Skeletal muscle satellite cell (primary cell): ENCODE data around the gene CRBN.

Source experiments
- H3K27me3 ChIP-seq: 2 replicates; pipeline ENCODE4 v1.7.0; 2013; ENCODE audit warnings: low read length; ENCODE audit not compliant: control insufficient read depth, insufficient read depth
- H3K36me3 ChIP-seq: 2 replicates; pipeline ENCODE4 v1.7.0; 2013; ENCODE audit warnings: mild to moderate bottlenecking, control low read depth, low read length; ENCODE audit not compliant: insufficient read depth
- H3K4me1 ChIP-seq: 2 replicates; pipeline ENCODE4 v1.7.0; 2013; ENCODE audit warnings: low read length; ENCODE audit not compliant: control insufficient read depth, insufficient read depth
- H3K4me2 ChIP-seq: 2 replicates; pipeline ENCODE4 v1.7.0; 2013; ENCODE audit warnings: mild to moderate bottlenecking, low read length
- H3K4me3 ChIP-seq: 2 replicates; pipeline ENCODE4 v1.7.0; 2013; ENCODE audit warnings: low read length
- H3K9ac ChIP-seq: 2 replicates; pipeline ENCODE4 v1.7.0; 2013; ENCODE audit warnings: mild to moderate bottlenecking, low read depth, low read length, moderate library complexity
- H3K9me3 ChIP-seq: replicated peaks from 2 replicates; pipeline ENCODE4 v1.7.0; 2013; ENCODE audit warnings: mild to moderate bottlenecking, control low read depth, low read length

The CRBN gene

GRCh38 chr3:3194861-3195260 is 15.4 kb upstream of the CRBN start:
- Histone ChIP-seq H3K27me3 (peaks cover 20% of the 10 kb centered on the region), H3K36me3 (no peaks in the 10 kb centered on the region), H3K4me2 (no peak overlapping the region), H3K9me3 (no peaks in the 10 kb centered on the region), H3K4me3 (no peak overlapping the region), H3K4me1 (no peaks in the 10 kb centered on the region), H3K9ac (no peak overlapping the region)

DNA sequence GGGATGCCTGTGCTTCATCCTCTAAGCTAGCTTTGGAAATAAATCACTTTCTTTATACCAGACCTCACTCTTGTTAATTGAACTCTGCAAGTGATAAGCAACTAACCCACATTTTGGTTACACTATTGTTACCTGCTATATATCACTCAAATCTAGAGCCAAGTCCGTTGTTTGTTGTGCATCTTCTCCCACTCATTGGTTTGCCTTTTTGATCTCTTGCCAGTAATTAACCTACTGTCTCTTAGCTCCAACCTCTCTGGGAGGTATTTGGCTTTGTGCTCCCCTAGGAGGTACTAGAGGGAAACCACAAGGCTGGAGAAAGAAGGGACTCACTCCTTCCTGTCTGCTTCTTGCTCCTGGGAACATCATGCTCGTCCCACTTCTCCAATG is 12.8 kb upstream of the CRBN start:
- Histone ChIP-seq H3K9me3 (no peaks in the 10 kb centered on the region), H3K4me1 (no peaks in the 10 kb centered on the region), H3K9ac (no peak overlapping the region), H3K4me2 (no peak overlapping the region), H3K36me3 (no peaks in the 10 kb centered on the region), H3K4me3 (no peak overlapping the region), H3K27me3 (peaks cover 11% of the 10 kb centered on the region)

GRCh38 chr3:3191675-3192285 is 12.3 kb upstream of the CRBN start:
- H3K4me2 ChIP-seq, result no peak overlapping the region
- no peaks in the 10 kb centered on the region for H3K36me3 ChIP-seq
- H3K4me1 ChIP-seq, result no peaks in the 10 kb centered on the region
- H3K9me3 ChIP-seq, result no peaks in the 10 kb centered on the region
- no peak overlapping the region for H3K4me3 ChIP-seq
- peaks cover 11% of the 10 kb centered on the region for H3K27me3 ChIP-seq
- no peak overlapping the region for H3K9ac ChIP-seq

- Histone ChIP-seq H3K27me3 (peaks cover 6% of the 10 kb centered on the region), H3K4me2 (no peak overlapping the region), H3K36me3 (no peaks in the 10 kb centered on the region), H3K9me3 (no peaks in the 10 kb centered on the region), H3K4me3 (no peak overlapping the region), H3K4me1 (no peaks in the 10 kb centered on the region), H3K9ac (no peak overlapping the region)
Measured at GRCh38 chr3:3189961-3190360, 10.5 kb upstream of the CRBN start.

- no peaks in the 10 kb centered on the region for H3K36me3 ChIP-seq
- no peaks in the 10 kb centered on the region for H3K4me1 ChIP-seq
- H3K27me3 ChIP-seq, result peaks cover 6% of the 10 kb centered on the region
- no peak overlapping the region for H3K4me3 ChIP-seq
- H3K4me2 ChIP-seq, result no peak overlapping the region
- H3K9me3 ChIP-seq, result no peaks in the 10 kb centered on the region
- H3K9ac ChIP-seq, result no peak overlapping the region
Measured at GRCh38 chr3:3189102-3189727, 9.7 kb upstream of the CRBN start.

- peaks cover 6% of the 10 kb centered on the region for H3K4me1 ChIP-seq
- no peaks in the 10 kb centered on the region for H3K27me3 ChIP-seq
- no peaks in the 10 kb centered on the region for H3K9me3 ChIP-seq
- no peak overlapping the region for H3K4me2 ChIP-seq
- no peak overlapping the region for H3K9ac ChIP-seq
- no peak overlapping the region for H3K4me3 ChIP-seq
- no peaks in the 10 kb centered on the region for H3K36me3 ChIP-seq
Measured at GRCh38 chr3:3184876-3185275, 5.4 kb upstream of the CRBN start.

- no peaks in the 10 kb centered on the region for H3K27me3 ChIP-seq
- H3K9me3 ChIP-seq, result no peaks in the 10 kb centered on the region
- H3K36me3 ChIP-seq, result no peaks in the 10 kb centered on the region
- H3K4me1 ChIP-seq, result peaks cover 18% of the 10 kb centered on the region
- no peak overlapping the region for H3K4me2 ChIP-seq
- H3K4me3 ChIP-seq, result no peak overlapping the region
- H3K9ac ChIP-seq, result peak overlapping the region; percentile 12
Measured at GRCh38 chr3:3180456-3180855, 965 bp upstream of the CRBN start.

DNA sequence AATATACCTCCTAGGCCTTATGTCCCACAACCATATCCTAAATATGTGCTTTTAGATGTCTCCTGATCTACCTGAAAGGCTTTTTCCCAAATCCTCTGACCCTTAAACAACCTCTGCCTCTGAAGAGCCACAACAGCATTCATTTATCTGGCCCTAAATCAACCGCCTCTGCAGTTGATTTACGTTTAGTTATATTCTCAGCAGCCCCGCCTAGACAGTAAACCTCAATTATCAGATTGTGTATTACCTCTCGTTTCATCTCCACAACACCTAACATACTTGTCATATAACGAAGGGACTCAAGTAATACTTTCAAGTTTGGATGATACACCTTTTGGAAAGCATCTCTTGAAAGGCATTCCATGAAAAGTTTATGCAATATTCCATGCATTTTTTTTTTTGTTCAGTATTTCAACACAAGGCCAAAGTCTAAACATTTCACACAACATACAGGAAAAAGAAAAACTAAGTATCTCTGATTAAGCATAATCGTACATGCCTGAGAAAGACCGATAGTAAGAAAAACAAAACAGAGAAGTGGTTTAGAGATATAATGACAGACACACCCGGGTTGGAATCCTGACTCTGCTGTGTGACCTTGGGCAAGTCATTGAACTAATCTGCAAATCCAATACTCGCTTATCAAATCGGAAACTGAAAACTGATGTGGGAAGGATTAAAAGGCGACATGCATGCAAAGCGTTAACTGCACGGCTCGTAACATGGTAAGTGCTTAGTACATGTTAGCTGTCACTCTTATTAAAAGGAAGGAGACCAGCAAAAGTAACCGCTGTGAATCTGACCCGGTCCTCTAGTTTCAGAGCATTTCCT is 778 bp downstream of the CRBN start:
- Histone ChIP-seq H3K9ac (peak overlapping the region; percentile 93), H3K9me3 (no peaks in the 10 kb centered on the region), H3K27me3 (no peaks in the 10 kb centered on the region), H3K4me2 (peak overlapping the region; percentile 86), H3K4me1 (peaks cover 18% of the 10 kb centered on the region), H3K36me3 (peaks cover 5% of the 10 kb centered on the region), H3K4me3 (peak overlapping the region; percentile 98)

DNA sequence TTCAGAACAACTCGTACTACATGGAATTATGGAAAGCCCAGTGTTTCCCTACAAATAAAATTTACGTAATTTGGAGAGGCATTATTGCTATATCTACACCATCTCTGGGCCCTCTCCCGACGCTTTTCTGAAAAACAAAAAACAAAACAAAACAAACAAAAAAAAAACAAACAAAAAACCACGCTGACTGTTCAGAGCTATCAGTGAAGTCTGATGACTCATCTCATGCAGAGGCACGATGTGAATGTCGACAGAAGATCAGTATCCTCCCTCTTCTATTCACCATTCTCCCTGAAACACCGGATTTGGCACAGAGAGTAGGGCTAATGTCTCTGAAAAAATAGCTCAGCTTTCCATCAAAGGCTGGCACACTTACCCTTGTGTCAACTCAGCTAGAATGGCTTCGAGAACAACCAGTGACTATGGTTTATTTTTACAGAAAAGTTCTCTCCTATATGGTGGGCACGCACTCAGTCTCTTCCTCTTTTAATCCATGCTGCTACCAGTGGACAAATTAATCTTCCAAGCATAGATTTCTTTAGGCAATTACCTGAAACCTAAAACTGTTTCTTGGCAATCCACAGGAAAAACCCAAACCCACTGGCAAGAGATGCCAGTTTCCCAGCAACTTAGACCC is 1.5 kb downstream of the CRBN start:
- Histone ChIP-seq H3K9ac (no peak overlapping the region), H3K9me3 (no peaks in the 10 kb centered on the region), H3K4me1 (peaks cover 18% of the 10 kb centered on the region), H3K4me2 (peak overlapping the region; percentile 86), H3K36me3 (peaks cover 10% of the 10 kb centered on the region), H3K4me3 (peak overlapping the region; percentile 98), H3K27me3 (no peaks in the 10 kb centered on the region)

DNA sequence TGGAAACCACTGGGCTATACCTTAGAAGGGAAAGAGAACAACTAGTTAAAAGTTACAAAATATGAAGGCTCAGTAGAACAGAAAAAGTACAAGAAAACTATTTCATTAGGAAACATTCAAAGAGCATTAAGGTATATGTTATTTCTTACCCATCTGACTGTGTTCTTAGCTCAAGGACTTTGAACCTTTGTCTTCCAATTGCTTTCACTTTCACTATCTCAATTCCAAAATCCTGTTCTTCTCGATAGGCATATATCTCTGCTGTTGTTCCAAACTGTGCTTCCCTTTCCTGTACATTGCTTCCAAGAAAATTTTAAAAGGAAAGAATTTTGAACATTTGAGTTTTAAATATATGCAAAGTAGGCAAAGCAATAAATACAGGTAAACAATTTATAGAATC is 6.9 kb downstream of the CRBN start:
- Histone ChIP-seq H3K9me3 (no peaks in the 10 kb centered on the region), H3K4me1 (no peaks in the 10 kb centered on the region), H3K4me3 (no peak overlapping the region), H3K27me3 (no peaks in the 10 kb centered on the region), H3K36me3 (peaks cover 19% of the 10 kb centered on the region), H3K9ac (no peak overlapping the region), H3K4me2 (no peak overlapping the region)

GRCh38 chr3:3170998-3171397 is 8.5 kb downstream of the CRBN start:
- Histone ChIP-seq H3K36me3 (peaks cover 34% of the 10 kb centered on the region), H3K27me3 (no peaks in the 10 kb centered on the region), H3K9me3 (no peaks in the 10 kb centered on the region), H3K4me2 (no peak overlapping the region), H3K4me3 (no peak overlapping the region), H3K4me1 (no peaks in the 10 kb centered on the region), H3K9ac (no peak overlapping the region)
